ENCODE results near the gene PYCARD.

PYCARD gene

GRCh38 chr16:31167315-31167714 lies 35.2 kb downstream of the PYCARD start:
- no peak for DNase-seq

DNA sequence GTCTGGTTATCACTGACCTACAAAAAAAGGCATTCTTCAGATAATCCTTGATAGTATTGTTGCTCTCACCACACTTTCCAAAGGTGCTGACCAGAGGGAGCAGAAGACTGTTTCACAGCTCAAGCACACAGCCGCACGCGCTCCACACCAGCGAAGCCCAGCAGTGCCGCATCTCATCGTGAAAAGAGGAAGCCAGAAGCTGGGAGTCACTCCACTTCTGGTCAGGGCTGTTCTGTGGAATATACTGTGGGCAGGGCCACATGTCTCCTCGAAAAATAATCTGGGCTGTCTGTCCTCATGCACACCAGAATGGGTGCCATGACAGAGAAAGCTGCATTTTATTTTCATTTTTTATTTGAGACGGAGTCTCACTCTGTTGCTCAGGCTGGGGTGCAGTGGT lies 45.4 kb downstream of the PYCARD start:
- DNase-seq: peak in 3 of 51 donors; percentile 4 to 12 (median 7)

All from hypothalamus (tissue), 51 donors.